Common myeloid progenitor, CD34-positive (primary cell): ENCODE results near the gene CRBN. TPM values are rescaled to one million over a fixed set of nuclear protein-coding genes. Genes with fewer than 3 reads are reported as not detected.

ENCODE experiments used
- CTCF ChIA-PET: fragments of 350-600 bp; sonication (Branson Sonifier 250); formaldehyde crosslinking; loops from one replicate; lab custom pipeline; 2021; ENCODE audit warnings: antibody characterized with exemption; lab: Charles Lee
- POLR2A ChIA-PET: fragments of 350-600 bp; sonication (Branson Sonifier 250); formaldehyde crosslinking; loops from one replicate; lab custom pipeline; 2021; ENCODE audit warnings: antibody characterized with exemption; lab: Charles Lee
- DNase-seq, 3 donors: peaks; one replicate each; pipeline versions ENCODE4 v3.0.0 to v3.0.0-alpha.2; 2013
- H3K27ac ChIP-seq, 2 experiments: 1 replicate in 1 of 2; 2 replicates in 1 of 2; pipeline ENCODE4 v1.7.0; 2013; ENCODE audit warnings: inconsistent platforms in 2 of 2, low read length in 2 of 2, mild to moderate bottlenecking in 2 of 2, low read depth in 1 of 2, moderate library complexity in 1 of 2; ENCODE audit not compliant: severe bottlenecking in 2 of 2, insufficient read depth in 1 of 2, poor library complexity in 1 of 2
- H3K27me3 ChIP-seq, 5 experiments: replicated peaks in 2 of 5; 1 replicate in 3 of 5; 2 replicates in 2 of 5; pipeline versions ENCODE4 v1.6.1 to v1.7.0; 2013; ENCODE audit warnings: low read length in 4 of 5, mild to moderate bottlenecking in 2 of 5, moderate library complexity in 2 of 5, inconsistent platforms in 1 of 5; ENCODE audit not compliant: insufficient read depth in 5 of 5, control insufficient read depth in 4 of 5
- H3K36me3 ChIP-seq, 4 experiments: 1 replicate in 2 of 4; 2 replicates in 2 of 4; pipeline versions ENCODE4 v1.6.1 to v1.7.0; 2013; ENCODE audit warnings: low read length in 3 of 4, control low read depth in 1 of 4, mild to moderate bottlenecking in 1 of 4; ENCODE audit not compliant: control insufficient read depth in 4 of 4, insufficient read depth in 4 of 4
- H3K4me1 ChIP-seq, 4 experiments: 1 replicate in 3 of 4; 2 replicates in 1 of 4; pipeline versions ENCODE4 v1.6.1 to v1.7.1; 2013; ENCODE audit warnings: low read length in 3 of 4, mild to moderate bottlenecking in 3 of 4, control low read depth in 1 of 4, inconsistent platforms in 1 of 4, moderate library complexity in 1 of 4; ENCODE audit not compliant: control insufficient read depth in 4 of 4, insufficient read depth in 4 of 4; ENCODE audit errors: control extremely low read depth in 1 of 4
- H3K4me3 ChIP-seq, 7 experiments: 1 replicate in 4 of 7; 2 replicates in 3 of 7; pipeline versions ENCODE4 v1.5.1 to v1.7.0; 2013; ENCODE audit warnings: mild to moderate bottlenecking in 7 of 7, low read length in 6 of 7, moderate library complexity in 6 of 7, inconsistent platforms in 2 of 7, low read depth in 2 of 7, control low read depth in 1 of 7; ENCODE audit not compliant: insufficient read depth in 4 of 7, control insufficient read depth in 1 of 7; ENCODE audit errors: extremely low read depth in 1 of 7
- H3K9me3 ChIP-seq, 5 experiments: 1 replicate in 4 of 5; 2 replicates in 1 of 5; pipeline versions ENCODE4 v1.6.1 to v1.7.1; 2013; ENCODE audit warnings: low read length in 4 of 5, mild to moderate bottlenecking in 2 of 5, inconsistent platforms in 1 of 5, low read depth in 1 of 5, moderate library complexity in 1 of 5; ENCODE audit not compliant: control insufficient read depth in 4 of 5, insufficient read depth in 2 of 5; ENCODE audit errors: control extremely low read depth in 1 of 5
- WGBS: methylation state at CpG from one replicate; pipeline ENCODE4 v1.1.5; 2013; ENCODE audit not compliant: insufficient coverage; 5-methylcytosine and 5-hydroxymethylcytosine counted together
- polyA plus RNA-seq: library from polyadenylated mRNA; unstranded; fragments of 120-200 nt; gene quantifications from one replicate; pipeline ENCODE4 v1.2.1, GENCODE V29; 2013

The CRBN gene
- 85.5 TPM for polyA plus RNA-seq

- peaks cover 28 to 47% (median 36%) of the 10 kb centered on the region in 4 experiments for H3K4me1 ChIP-seq
- peak within 1 kb of the TSS; percentile 86 to 92 for H3K27ac ChIP-seq
- H3K4me3 ChIP-seq, result peak within 1 kb of the TSS; percentile 78 to 100 (median 88)
- H3K36me3 ChIP-seq, result peaks cover 0 to 9% (median 1%) of the 10 kb centered on the region in 4 experiments
- H3K9me3 ChIP-seq, result no peaks in the 10 kb centered on the region
- ChIA-PET CTCF (interaction anchor here (0.8 to 1.8 kb wide), 5 partner anchors 10 to 573 kb away, joined by 3 to 5 read pairs (median 3); no protein-coding TSS in a partner anchor), POLR2A (interaction anchor here (1.0 kb wide), 1 partner anchor 11 kb away, joined by 3 read pairs; no protein-coding TSS in a partner anchor)
- no peaks in the 10 kb centered on the region for H3K27me3 ChIP-seq
- peak; percentile 88 to 93 (median 93) for DNase-seq
- under 1% methylated on average over 43 of the region's 56 CpGs for WGBS
Observed at GRCh38 chr3:3179407-3180094, at the start of gene CRBN. Gene CRBN (minus strand): TSS chr3:3179691. CDS start chr3:3179687, 4 bp downstream.

GRCh38 chr3:3227640-3228039, 48.1 kb upstream of the CRBN start:
- no peak overlapping the region for H3K4me3 ChIP-seq
- H3K4me1 ChIP-seq, result no peaks in the 10 kb centered on the region
- no peak for DNase-seq
- no peak overlapping the region for H3K27ac ChIP-seq
- no peaks in the 10 kb centered on the region for H3K36me3 ChIP-seq
- WGBS, result no CpG with 5 or more reads among the region's 1 CpG
- POLR2A ChIA-PET, result interaction anchor here (0.5 kb wide), 1 partner anchor 1441 kb away, joined by 3 read pairs; no protein-coding TSS in a partner anchor
- H3K9me3 ChIP-seq, result peaks cover 2 to 19% (median 6%) of the 10 kb centered on the region in 5 experiments
- H3K27me3 ChIP-seq, result no peaks in the 10 kb centered on the region
- CTCF ChIA-PET, result no interaction called here

GRCh38 chr3:3221528-3221927, 42.0 kb upstream of the CRBN start:
- ChIA-PET POLR2A (no interaction called here), CTCF (interaction anchor here (2.0 kb wide), 1 partner anchor 21 kb away, joined by 4 read pairs; no protein-coding TSS in a partner anchor)
- H3K27ac ChIP-seq, result no peak overlapping the region
- no peaks in the 10 kb centered on the region for H3K36me3 ChIP-seq
- no peaks in the 10 kb centered on the region for H3K27me3 ChIP-seq
- H3K4me1 ChIP-seq, result no peaks in the 10 kb centered on the region
- WGBS, result 96% methylated on average over 2 of the region's 2 CpGs
- no peak for DNase-seq
- H3K9me3 ChIP-seq, result peaks cover 0 to 2% (median 0%) of the 10 kb centered on the region in 5 experiments
- no peak overlapping the region for H3K4me3 ChIP-seq

GRCh38 chr3:3216401-3216800, 36.9 kb upstream of the CRBN start:
- CTCF ChIA-PET, result no interaction called here

GRCh38 chr3:3212781-3213440, 33.4 kb upstream of the CRBN start:
- Histone ChIP-seq H3K4me1 (no peaks in the 10 kb centered on the region), H3K9me3 (peaks cover 0 to 1% (median 0%) of the 10 kb centered on the region in 5 experiments), H3K36me3 (no peaks in the 10 kb centered on the region), H3K27me3 (no peaks in the 10 kb centered on the region), H3K27ac (no peak overlapping the region), H3K4me3 (no peak overlapping the region)
- DNase-seq, result no peak
- 89% methylated on average over 5 of the region's 7 CpGs for WGBS
- POLR2A ChIA-PET, result no interaction called here
- CTCF ChIA-PET, result interaction anchor here (0.5 to 1.2 kb wide), 2 partner anchors 11 to 591 kb away, joined by 3 read pairs; no protein-coding TSS in a partner anchor

More at GRCh38 chr3:3216401-3216800, 36.9 kb upstream of the CRBN start:
- Histone ChIP-seq H3K27ac (no peak overlapping the region), H3K4me1 (no peaks in the 10 kb centered on the region), H3K4me3 (no peak overlapping the region), H3K27me3 (no peaks in the 10 kb centered on the region), H3K9me3 (peaks cover 0 to 1% (median 0%) of the 10 kb centered on the region in 5 experiments), H3K36me3 (no peaks in the 10 kb centered on the region)
- DNase-seq, result no peak
- 100% methylated on average over 4 of the region's 4 CpGs for WGBS
- POLR2A ChIA-PET, result no interaction called here

- WGBS, result no CpG with 5 or more reads among the region's 2 CpGs
- no peaks in the 10 kb centered on the region for H3K4me1 ChIP-seq
- H3K9me3 ChIP-seq, result no peaks in the 10 kb centered on the region
- H3K4me3 ChIP-seq, result no peak overlapping the region
- ChIA-PET CTCF (interaction anchor here (1.2 to 1.7 kb wide), 2 partner anchors 9 to 11 kb away, joined by 3 to 6 read pairs; no protein-coding TSS in a partner anchor), POLR2A (no interaction called here)
- DNase-seq, result no peak
- no peaks in the 10 kb centered on the region for H3K27me3 ChIP-seq
- no peak overlapping the region for H3K27ac ChIP-seq
- H3K36me3 ChIP-seq, result no peaks in the 10 kb centered on the region
Observed at GRCh38 chr3:3209714-3210113, 30.2 kb upstream of the CRBN start.
